Measurements from ENCODE around the gene TRIP6.
"Not testable (repeated sequence)": the region's sequence is repeated elsewhere in the genome, so short reads cannot be mapped to it uniquely, and the experiment has no call there.

DNA sequence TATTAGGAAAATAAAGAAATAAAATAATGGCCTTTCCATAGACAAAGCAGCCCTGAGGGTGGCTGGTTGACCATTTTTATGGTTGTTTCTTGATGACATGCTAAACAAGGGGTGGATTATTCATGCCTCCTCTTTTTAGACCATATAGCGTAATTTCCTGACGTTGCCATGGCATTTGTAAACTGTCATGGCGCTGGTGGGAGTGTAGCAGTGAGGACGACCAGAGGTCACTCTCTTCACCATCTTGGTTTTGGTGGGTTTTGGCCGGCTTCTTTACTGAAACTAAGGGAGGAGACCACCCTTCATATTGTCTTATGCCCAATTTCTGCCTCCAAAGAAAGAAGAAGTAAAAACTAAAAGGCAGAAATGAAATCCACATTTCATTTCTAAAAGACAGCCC is 52.1 kb downstream of the TRIP6 start:
- TF ChIP-seq, protein P1, sequence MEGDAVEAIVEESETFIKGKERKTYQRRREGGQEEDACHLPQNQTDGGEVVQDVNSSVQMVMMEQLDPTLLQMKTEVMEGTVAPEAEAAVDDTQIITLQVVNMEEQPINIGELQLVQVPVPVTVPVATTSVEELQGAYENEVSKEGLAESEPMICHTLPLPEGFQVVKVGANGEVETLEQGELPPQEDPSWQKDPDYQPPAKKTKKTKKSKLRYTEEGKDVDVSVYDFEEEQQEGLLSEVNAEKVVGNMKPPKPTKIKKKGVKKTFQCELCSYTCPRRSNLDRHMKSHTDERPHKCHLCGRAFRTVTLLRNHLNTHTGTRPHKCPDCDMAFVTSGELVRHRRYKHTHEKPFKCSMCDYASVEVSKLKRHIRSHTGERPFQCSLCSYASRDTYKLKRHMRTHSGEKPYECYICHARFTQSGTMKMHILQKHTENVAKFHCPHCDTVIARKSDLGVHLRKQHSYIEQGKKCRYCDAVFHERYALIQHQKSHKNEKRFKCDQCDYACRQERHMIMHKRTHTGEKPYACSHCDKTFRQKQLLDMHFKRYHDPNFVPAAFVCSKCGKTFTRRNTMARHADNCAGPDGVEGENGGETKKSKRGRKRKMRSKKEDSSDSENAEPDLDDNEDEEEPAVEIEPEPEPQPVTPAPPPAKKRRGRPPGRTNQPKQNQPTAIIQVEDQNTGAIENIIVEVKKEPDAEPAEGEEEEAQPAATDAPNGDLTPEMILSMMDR (IDR thresholded peaks at IDR 0.05): not testable (repeated sequence)
- not testable (repeated sequence) for TF ChIP-seq POLR2A (IDR thresholded peaks at IDR 0.05)
